Ramos (cell line): ENCODE data around the gene VEGFA.
"Not testable (repeated sequence)": the region's sequence is repeated elsewhere in the genome, so short reads cannot be mapped to it uniquely, and the experiment has no call there.

Source experiments
- in situ Hi-C: fragments of 300-500 bp; cut with MboI; formaldehyde crosslinking; loops from one replicate; pipeline ENCODE4 v1.14.3; 2022; ENCODE audit warnings: low sequenced_read_pairs; ENCODE audit not compliant: unreplicated experiment

VEGFA gene

GRCh38 chr6:43812850-43813578 lies 43.0 kb downstream of the VEGFA start:
- in situ Hi-C loops: no loop called here

DNA sequence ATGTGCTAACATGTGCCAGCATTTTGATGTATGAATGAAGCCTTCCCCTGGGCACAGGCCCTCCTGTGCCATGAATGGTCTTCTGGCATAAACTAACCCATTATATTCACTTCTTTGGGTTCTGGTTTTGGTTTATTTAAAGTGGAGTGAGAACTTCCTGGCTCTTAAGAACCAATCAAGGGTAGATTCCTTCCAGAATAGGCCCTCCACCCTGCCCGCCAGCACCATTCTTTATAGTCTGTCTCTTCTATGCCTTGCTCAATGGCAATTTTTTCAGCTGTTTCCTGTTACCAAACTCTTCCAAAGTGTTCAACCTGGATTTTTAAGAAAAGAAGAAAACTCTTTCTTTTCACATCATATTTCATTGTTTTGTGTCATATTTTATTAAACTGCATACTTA lies 44.1 kb downstream of the VEGFA start:
- in situ Hi-C loops: no loop called here

DNA sequence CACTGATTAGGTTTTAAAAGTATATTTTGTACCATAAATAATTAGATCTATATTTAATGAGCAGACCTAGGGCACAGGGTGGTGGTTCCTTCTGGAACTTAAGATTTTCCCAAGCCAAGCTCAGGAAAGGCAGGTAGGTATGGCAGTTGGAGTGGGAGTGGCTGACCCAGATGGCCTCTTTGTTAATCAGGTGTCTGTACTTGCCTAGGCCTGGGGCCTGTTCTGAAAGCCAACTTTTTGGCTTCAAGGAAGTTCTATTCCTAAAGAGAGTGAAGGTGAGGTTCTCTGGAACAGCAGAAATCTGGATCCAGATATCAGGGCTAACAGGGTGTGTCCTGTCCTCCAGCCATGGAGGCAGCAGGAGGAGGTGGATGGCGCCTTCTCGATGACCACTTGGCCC lies 44.9 kb downstream of the VEGFA start:
- in situ Hi-C loops: no loop called here

DNA sequence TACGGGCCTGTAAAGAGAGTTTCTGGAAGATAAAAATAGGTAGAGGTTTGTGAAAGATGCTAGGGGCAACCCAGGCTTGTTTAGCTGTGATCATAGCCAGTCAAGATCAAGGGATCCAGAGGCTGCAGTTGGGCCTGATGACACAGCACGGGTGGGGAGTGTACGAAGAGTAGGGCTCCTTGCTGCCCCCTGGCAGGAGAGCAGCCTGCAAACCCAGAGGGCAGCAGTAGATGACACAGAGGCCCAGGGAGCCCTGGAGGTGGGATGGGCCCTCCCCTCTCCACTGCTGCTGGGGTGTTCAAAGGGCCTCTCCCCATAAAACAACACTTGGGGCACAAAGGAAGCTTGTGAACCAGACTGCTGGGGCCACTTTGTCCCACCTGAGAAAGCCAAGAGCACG lies 47.2 kb downstream of the VEGFA start:
- in situ Hi-C loops: no loop called here

DNA sequence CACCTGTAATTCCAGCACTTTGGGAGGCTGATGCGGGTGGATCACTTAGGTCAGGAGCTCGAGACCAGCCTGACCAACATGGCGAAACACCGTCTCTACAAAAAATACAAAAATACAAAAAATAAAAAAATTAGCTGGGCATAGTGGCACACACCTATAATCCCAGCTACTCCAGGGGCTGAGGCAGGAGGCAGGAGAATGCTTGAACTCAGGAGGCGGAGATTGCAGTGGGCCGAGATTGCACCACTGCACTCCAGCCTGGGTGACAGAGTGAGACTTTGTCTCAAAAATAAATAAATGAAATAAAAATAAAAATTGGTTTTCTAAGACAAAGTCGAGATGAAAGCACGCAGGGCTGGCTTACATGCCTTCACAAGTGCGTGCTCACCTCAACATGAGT lies 49.0 kb downstream of the VEGFA start:
- in situ Hi-C loops: not testable (repeated sequence)

DNA sequence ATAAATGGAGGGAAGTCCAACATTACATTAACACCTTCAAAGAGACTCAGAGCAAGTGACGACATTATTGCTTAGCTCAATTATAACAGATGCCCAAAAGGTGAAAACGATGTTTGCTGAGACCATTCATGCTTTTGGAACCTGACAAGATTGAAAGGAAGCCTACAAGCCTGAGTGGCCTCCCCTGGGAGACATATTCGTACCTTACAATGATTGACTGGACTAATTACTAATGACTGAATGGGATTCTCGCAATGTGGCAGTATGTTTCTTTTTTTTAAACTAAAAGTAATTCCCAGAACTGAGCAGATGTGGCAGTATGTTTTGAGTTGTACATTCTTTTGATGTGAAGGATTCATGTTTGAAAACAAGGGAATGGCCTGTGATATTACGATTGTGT lies 49.9 kb downstream of the VEGFA start:
- in situ Hi-C loops: no loop called here

GRCh38 chr6:43820486-43820885 lies 50.5 kb downstream of the VEGFA start:
- in situ Hi-C loops: no loop called here

DNA sequence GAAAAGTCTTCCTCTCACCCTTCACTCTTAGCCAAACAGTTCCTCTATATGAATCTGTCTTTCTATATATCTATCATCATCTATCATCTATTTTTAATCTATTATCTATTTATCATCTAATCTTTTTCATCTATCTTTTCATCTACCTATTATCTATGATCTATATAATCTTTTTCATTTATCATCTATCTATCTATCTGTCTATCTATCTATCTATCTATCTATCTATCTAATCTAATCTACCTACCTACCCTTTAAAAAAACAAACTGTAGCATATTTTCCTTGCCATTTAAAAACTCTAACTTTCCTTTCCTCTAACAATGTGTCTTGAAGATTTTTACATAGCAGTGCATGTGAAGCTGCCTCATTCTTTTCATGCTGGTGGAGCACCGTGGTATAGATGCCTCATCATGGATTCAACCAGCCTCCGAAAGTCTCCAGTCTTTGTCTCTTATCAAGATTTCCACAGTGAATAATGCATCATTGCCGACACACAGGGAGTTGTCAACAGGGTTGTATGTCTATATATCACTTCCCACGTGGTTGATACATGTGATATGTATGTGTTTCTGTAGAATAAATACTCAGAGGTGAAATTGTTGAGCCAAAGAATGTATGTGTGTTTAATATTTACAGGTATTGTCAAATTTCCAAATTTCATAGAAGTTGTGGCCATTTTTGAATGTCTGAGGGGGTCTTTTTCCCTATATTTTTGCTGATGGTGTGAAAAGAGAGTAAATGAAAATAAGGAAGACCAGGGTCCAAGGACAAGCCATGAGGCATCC lies 51.3 kb downstream of the VEGFA start:
- in situ Hi-C loops: no loop called here

- in situ Hi-C loops: no loop called here
Measured at GRCh38 chr6:43823390-43823789, 53.4 kb downstream of the VEGFA start.

GRCh38 chr6:43823879-43824702 lies 54.1 kb downstream of the VEGFA start:
- in situ Hi-C loops: no loop called here

DNA sequence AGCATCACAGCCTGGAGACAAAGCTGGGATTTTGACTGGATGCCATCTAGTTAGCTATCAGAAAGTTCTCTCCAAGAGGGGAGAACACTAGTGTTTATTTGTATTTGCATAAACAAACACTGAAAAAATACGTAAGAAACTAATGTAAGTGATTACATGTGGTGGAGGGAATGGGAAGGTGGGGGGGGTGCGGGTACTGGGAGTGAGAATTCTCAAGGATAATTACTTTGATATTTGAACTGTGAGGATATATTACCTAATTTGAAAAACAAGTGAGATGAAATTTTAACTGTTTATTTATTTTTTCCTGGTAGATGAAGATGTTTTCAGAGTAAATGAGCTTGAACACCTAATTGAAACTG lies 54.7 kb downstream of the VEGFA start:
- in situ Hi-C loops: no loop called here

GRCh38 chr6:43825187-43826115 lies 55.4 kb downstream of the VEGFA start:
- in situ Hi-C loops: no loop called here

- in situ Hi-C loops: no loop called here
Measured at GRCh38 chr6:43826730-43827129, 56.7 kb downstream of the VEGFA start.

DNA sequence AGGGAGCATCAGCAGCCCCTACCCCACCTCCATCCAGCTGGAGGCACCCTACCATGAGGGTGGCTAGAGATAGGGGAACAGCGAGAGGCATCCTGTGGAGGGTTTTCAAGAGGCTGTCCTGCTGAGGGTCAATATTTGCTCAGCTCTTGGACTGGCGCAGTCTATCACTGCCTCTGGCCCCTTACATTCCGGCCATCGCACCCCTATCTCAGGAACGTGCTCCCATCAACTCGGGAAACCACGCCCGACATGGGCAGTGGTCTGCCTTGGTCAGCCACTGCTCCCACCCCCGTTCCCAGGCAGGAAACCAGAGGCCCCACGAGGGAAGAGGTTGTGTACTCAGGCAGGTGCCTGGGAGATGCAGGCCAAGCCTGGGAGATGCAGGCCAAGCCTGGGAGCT lies 57.9 kb downstream of the VEGFA start:
- in situ Hi-C loops: no loop called here

DNA sequence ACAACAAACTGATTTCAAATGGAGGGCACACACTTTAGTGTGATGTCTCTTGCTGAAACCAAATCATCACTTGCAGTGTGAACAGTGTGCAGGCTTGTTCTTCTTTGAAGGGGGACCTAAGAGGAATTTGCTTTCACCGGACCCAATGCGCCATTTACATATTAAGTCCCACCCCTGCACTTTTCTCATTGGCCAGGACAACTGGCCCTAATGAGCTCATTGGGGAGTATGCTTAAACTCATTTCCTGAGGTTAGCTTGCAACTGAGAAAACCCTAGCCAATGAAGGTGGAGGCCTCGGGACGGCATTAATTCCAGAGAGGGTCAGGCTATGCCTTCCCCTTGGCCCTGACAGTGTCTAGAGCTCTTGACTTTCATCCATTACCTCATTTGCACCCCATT lies 58.7 kb downstream of the VEGFA start:
- in situ Hi-C loops: no loop called here

DNA sequence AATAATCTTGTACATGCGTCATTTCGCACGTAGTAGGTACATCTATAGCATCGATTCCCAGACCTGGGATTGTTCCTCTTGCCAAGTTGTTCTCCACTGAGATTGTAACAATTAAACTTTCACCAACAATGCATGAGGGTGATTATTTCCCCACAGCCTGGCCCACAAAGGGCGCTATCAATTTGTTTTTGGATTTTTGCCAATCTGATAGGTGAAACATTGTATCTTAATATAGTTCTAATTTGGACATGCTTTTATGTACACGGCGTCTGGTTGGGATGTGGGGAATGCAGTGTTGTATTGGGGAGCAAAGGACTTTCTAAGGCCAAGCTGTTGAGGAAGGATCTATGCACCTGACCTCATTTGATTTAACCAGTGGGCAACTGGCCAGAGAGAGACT lies 59.5 kb downstream of the VEGFA start:
- in situ Hi-C loops: no loop called here

DNA sequence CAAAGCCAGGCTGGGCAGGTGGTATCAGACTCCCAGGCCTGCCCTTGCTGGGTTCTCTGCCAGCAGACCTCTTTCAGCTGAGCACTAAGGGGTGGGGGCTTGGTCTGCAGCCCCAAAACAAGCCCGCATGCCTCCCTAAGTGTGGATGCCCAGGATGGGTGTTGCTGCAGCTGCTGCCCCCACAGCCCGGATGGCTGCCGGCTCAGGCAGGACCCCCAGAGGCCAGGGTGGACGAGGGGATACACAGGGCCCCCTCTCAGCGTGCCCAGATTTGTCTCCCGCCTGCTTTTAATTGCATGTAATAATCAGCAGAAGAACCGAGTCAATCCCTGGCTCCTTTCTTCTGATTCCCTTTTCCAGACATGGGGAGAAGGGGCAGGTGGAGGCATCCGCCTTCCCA lies 60.8 kb downstream of the VEGFA start:
- in situ Hi-C loops: no loop called here

DNA sequence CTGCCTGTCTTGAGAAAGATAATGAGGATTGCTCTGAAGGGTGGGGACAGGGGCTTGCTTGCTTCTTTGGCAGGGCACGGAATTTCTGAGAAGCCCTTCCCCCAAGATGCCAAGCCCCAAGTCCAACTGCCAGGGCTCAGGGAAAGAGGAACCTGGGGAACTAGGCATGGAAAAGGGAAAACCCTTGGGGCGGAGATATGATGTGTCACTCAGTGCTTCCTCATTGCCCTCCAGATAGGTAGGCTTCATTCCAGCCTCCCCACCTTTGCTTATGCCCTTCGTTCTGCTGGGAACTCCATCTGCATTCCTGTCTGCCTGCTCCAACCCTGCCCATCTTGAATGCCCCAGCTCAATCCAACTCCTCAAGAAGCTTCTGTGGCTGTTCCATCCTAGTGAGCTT lies 61.2 kb downstream of the VEGFA start:
- in situ Hi-C loops: no loop called here

GRCh38 chr6:43833223-43833995 lies 63.4 kb downstream of the VEGFA start:
- in situ Hi-C loops: no loop called here
